Neuronal stem cell (in vitro differentiated cells): ENCODE measurements around the gene CARD11.

Experiments used
- DNase-seq: peaks from one replicate; pipeline ENCODE4 v3.0.0-alpha.2; 2013; ENCODE audit warnings: low spot score
- H2AFZ ChIP-seq: one replicate; pipeline ENCODE4 v1.6.1; 2013; ENCODE audit warnings: mild to moderate bottlenecking, low read length, inconsistent platforms
- H2AK5ac ChIP-seq: 2 replicates; pipeline ENCODE4 v1.6.1; 2013; ENCODE audit warnings: low read depth, mild to moderate bottlenecking, inconsistent platforms, low read length, moderate library complexity, mixed read lengths
- H2BK120ac ChIP-seq: 2 replicates; pipeline ENCODE4 v1.6.1; 2013; ENCODE audit warnings: low read depth, mild to moderate bottlenecking, inconsistent platforms, low read length, moderate library complexity, mixed read lengths
- H2BK12ac ChIP-seq: one replicate; pipeline ENCODE4 v1.6.1; 2013; ENCODE audit warnings: low read length, inconsistent platforms
- H2BK15ac ChIP-seq: 2 replicates; pipeline ENCODE4 v1.6.1; 2013; ENCODE audit warnings: mild to moderate bottlenecking, low read length, inconsistent platforms, mixed read lengths
- H2BK5ac ChIP-seq: one replicate; pipeline ENCODE4 v1.6.1; 2013; ENCODE audit warnings: inconsistent platforms, mild to moderate bottlenecking, low read length, moderate library complexity
- H3K14ac ChIP-seq: one replicate; pipeline ENCODE4 v1.6.1; 2013; ENCODE audit warnings: low read length, inconsistent platforms
- H3K18ac ChIP-seq: 2 replicates; pipeline ENCODE4 v1.6.1; 2013; ENCODE audit warnings: low read length, inconsistent platforms
- H3K23ac ChIP-seq: 2 replicates; pipeline ENCODE4 v1.6.1; 2013; ENCODE audit warnings: low read depth, mild to moderate bottlenecking, mixed read lengths, low read length, inconsistent platforms; ENCODE audit not compliant: poor library complexity
- H3K27ac ChIP-seq: replicated peaks from 3 replicates; pipeline ENCODE4 v1.5.1; 2013; ENCODE audit warnings: low read length, inconsistent platforms
- H3K27me3 ChIP-seq, 3 experiments: 2 replicates each; pipeline ENCODE4 v1.6.1; 2013; ENCODE audit warnings: low read length in 3 of 3, mild to moderate bottlenecking in 2 of 3, inconsistent platforms in 1 of 3, low read depth in 1 of 3, mixed read lengths in 1 of 3, moderate library complexity in 1 of 3; ENCODE audit not compliant: control insufficient read depth in 3 of 3, insufficient read depth in 3 of 3
- H3K36me3 ChIP-seq, 2 donors: replicated peaks in 1 of 2; 2 replicates each; pipeline ENCODE4 v1.6.1; 2013; ENCODE audit warnings: low read length in 2 of 2; ENCODE audit not compliant: control insufficient read depth in 2 of 2, insufficient read depth in 2 of 2
- H3K4ac ChIP-seq: 2 replicates; pipeline ENCODE4 v1.6.1; 2013; ENCODE audit warnings: inconsistent platforms, mild to moderate bottlenecking, low read length, moderate library complexity
- H3K4me1 ChIP-seq, 2 donors: 1 replicate in 1 of 2; 2 replicates in 1 of 2; pipeline ENCODE4 v1.6.1; 2013; ENCODE audit warnings: low read length in 2 of 2, low read depth in 1 of 2; ENCODE audit not compliant: control insufficient read depth in 2 of 2, insufficient read depth in 1 of 2
- H3K4me2 ChIP-seq: one replicate; pipeline ENCODE4 v1.6.1; 2013; ENCODE audit warnings: mild to moderate bottlenecking, low read length, inconsistent platforms; ENCODE audit not compliant: insufficient read depth, poor library complexity, severe bottlenecking
- H3K4me3 ChIP-seq, 2 donors: 2 replicates each; pipeline ENCODE4 v1.5.1; 2013; ENCODE audit warnings: low read length in 2 of 2, mild to moderate bottlenecking in 2 of 2, inconsistent platforms in 1 of 2, moderate library complexity in 1 of 2
- H3K79me1 ChIP-seq: one replicate; pipeline ENCODE4 v1.6.1; 2013; ENCODE audit warnings: low read depth, mild to moderate bottlenecking, inconsistent platforms, low read length, moderate library complexity
- H3K9ac ChIP-seq: one replicate; pipeline ENCODE4 v1.6.1; 2013; ENCODE audit warnings: mild to moderate bottlenecking, low read depth, low read length, inconsistent platforms; ENCODE audit not compliant: poor library complexity
- H3K9me3 ChIP-seq, 2 donors: replicated peaks in 1 of 2; 2 replicates each; pipeline versions ENCODE3 to v1.6.1; 2013; ENCODE audit warnings: low read length in 2 of 2, mild to moderate bottlenecking in 2 of 2, inconsistent platforms in 1 of 2, low read depth in 1 of 2, mixed read lengths in 1 of 2, moderate library complexity in 1 of 2; ENCODE audit not compliant: control insufficient read depth in 2 of 2, insufficient read depth in 1 of 2
- H4K8ac ChIP-seq: one replicate; pipeline ENCODE4 v1.6.1; 2013; ENCODE audit warnings: low read depth, mild to moderate bottlenecking, inconsistent platforms, low read length, moderate library complexity
- H4K91ac ChIP-seq: one replicate; pipeline ENCODE4 v1.6.1; 2013; ENCODE audit warnings: low read length, low read depth, mild to moderate bottlenecking, inconsistent platforms; ENCODE audit not compliant: poor library complexity
- WGBS, 2 donors: extraction: QIAGEN DNeasy Blood & Tissue Kit; methylation state at CpG; one replicate each; pipeline ENCODE4 v1.1.7; 2013; ENCODE audit warnings: missing lambda C conversion rate in 2 of 2, mixed read lengths in 1 of 2; ENCODE audit not compliant: insufficient read length in 2 of 2, insufficient replicate concordance in 1 of 2; ENCODE audit errors: extremely low coverage in 2 of 2; 5-methylcytosine and 5-hydroxymethylcytosine counted together

The CARD11 gene

DNA sequence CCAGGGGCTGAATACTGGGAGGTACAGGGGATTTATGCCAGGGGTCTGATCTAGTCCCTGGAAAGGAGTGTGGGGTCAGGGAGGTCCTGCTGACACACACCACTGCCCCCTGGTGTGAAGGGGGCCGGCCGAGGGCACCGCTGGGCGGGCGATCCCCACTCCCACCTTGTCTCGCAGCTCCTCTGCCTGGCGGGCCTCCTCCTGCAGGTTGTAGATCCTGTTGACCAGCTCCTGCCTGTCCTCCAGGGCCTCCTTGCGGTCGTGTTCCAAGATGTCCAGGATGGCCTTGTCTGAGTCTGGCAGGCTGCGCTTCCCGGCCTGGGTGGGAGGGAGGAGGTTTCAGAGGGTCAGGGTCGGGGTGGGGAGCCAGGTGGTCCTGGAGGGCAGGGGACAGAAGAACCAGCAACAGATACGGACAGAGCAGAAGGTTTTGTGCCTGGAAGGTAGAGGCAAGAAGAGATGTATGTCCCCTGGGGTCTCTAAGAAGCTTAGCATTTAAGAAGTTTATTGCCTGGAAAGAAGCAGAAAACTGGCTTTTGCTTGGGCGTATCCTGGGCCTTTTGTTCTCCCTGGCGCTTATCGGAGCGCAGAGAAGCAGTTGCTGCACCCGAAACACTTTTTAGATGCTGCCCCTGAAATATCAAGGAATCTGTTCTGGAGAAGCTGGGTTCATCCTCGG lies 105.0 kb downstream of the CARD11 start:
- Histone ChIP-seq H3K23ac (peak overlapping the region; percentile 86), H4K8ac (no peak overlapping the region), H3K4me3 (no peak overlapping the region), H3K4ac (no peak overlapping the region), H4K91ac (no peak overlapping the region), H3K9me3 (no peaks in the 10 kb centered on the region), H2BK12ac (no peak overlapping the region), H2AK5ac (peak overlapping the region; percentile 44), H3K36me3 (no peaks in the 10 kb centered on the region), H2BK120ac (no peak overlapping the region), H2BK5ac (peak overlapping the region; percentile 18), H3K79me1 (no peaks in the 10 kb centered on the region), H3K27me3 (peaks cover 0 to 21% (median 0%) of the 10 kb centered on the region in 3 experiments), H3K27ac (no peak overlapping the region), H3K9ac (peak overlapping the region; percentile 12), H2BK15ac (peak overlapping the region; percentile 30), H3K14ac (no peak overlapping the region), H2AFZ (no peak overlapping the region), H3K18ac (peak overlapping the region; percentile 46), H3K4me1 (peaks cover 0 to 2% of the 10 kb centered on the region in 2 donors), H3K4me2 (no peak overlapping the region)
- no peak for DNase-seq
- no CpG with 5 or more reads among the region's 19 CpGs for WGBS, 2 donors

DNA sequence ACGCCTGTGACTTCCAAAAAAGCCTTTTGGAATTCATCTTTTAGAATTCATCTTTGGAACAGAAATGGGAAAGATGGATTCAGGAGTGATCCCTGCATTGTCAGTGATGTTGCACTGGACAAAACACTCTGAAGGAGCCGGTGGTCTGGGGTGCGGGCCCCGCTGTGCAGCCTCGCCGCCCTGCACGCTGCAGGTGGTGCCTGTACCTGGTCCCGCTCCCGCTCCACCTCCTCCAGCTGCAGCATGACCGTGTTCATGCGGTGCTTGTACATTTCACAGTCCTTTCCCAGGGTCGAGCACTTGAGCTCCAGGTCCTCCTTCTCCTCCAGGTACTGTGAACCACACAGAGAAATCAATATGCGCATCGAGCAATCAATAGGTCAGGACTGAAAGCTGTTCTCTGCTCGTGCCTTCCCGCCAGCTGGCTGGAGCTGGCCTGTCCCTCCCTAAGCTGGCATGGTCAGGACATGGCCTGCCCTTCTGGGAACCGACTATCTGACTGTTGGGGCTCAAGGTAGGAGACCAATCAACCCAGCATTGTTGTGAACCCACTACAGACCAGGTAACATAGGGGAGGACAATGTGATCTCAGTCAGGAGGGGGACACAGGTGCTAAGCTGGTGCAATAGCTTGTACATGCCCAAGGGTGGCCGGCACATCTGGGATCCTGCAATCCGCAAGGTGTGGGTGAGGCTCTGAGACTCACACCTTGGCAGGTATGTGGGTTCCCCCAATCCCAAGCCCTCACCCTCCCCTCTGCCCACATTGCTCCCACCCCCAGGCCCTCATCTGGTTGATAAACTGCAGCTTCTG lies 105.8 kb downstream of the CARD11 start:
- Histone ChIP-seq H3K18ac (peak overlapping the region; percentile 65), H2AFZ (no peak overlapping the region), H3K9ac (no peak overlapping the region), H3K4me2 (no peak overlapping the region), H2BK12ac (peak overlapping the region; percentile 28), H3K79me1 (no peaks in the 10 kb centered on the region), H3K14ac (no peak overlapping the region), H3K4ac (no peak overlapping the region), H3K9me3 (no peaks in the 10 kb centered on the region), H3K36me3 (no peaks in the 10 kb centered on the region), H3K4me3 (no peak overlapping the region), H2BK120ac (no peak overlapping the region), H4K91ac (no peak overlapping the region), H3K4me1 (peaks cover 0 to 2% of the 10 kb centered on the region in 2 donors), H4K8ac (peak overlapping the region; percentile 56), H2AK5ac (peak overlapping the region; percentile 44), H3K27me3 (peaks cover 0 to 22% (median 0%) of the 10 kb centered on the region in 3 experiments), H3K23ac (peak overlapping the region; percentile 86), H2BK15ac (peak overlapping the region; percentile 15), H3K27ac (no peak overlapping the region), H2BK5ac (peak overlapping the region; percentile 18)
- no CpG with 5 or more reads among the region's 19 CpGs for WGBS, 2 donors
- DNase-seq: no peak

DNA sequence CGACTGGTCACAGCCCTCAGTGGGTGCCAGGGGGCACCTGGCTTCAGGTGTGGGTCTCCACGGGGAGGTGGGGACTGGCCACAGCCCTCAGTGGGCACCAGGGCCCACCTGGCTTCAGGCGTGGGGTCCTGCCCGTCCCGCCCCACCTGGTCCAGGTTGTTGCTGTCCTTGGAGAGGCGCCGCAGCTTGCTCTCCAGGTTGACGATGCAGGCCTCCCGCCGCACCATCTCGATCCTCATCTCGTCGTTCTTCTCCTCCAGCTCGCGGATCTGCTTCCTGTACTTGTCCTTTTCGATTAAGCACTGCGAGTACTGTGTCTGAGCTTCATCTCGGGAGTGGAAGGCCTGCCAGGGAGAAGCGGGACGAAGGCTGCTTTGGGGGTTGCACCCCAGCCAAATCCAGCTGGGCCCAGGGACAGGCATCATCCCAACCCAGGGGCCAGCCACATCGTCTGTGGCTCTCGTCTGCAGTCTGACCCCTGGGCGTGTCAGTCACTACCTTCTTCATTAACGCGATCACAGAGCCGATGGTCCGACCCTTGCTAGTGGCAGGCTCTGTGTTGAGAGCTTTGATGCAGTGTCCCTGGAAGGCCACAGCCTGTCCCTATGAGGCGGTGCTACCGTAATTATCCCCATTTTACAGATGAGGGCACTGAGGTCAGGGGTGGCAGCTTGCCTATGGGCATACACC lies 106.6 kb downstream of the CARD11 start:
- Histone ChIP-seq H3K9me3 (no peaks in the 10 kb centered on the region), H3K36me3 (no peaks in the 10 kb centered on the region)
- no CpG with 5 or more reads among the region's 29 CpGs for WGBS, 2 donors

More for the DNA sequence above, 106.6 kb downstream of the CARD11 start:
- Histone ChIP-seq H2BK5ac (peak overlapping the region; percentile 1), H3K23ac (no peak overlapping the region), H3K79me1 (no peaks in the 10 kb centered on the region), H3K4me1 (peaks cover 0 to 2% of the 10 kb centered on the region in 2 donors), H3K27ac (no peak overlapping the region), H2BK120ac (peak overlapping the region; percentile 22), H2BK12ac (peak overlapping the region; percentile 82), H4K8ac (no peak overlapping the region), H3K14ac (no peak overlapping the region), H3K4me3 (no peak overlapping the region), H2BK15ac (no peak overlapping the region), H2AFZ (no peak overlapping the region), H2AK5ac (peak overlapping the region; percentile 24), H3K9ac (no peak overlapping the region), H3K27me3 (peaks cover 0 to 26% (median 0%) of the 10 kb centered on the region in 3 experiments), H3K4ac (no peak overlapping the region), H4K91ac (no peak overlapping the region), H3K18ac (peak overlapping the region; percentile 54), H3K4me2 (no peak overlapping the region)
- no peak for DNase-seq
